ENCODE results near the gene ATG7. TPM values are rescaled to one million over a fixed set of nuclear protein-coding genes. Genes with fewer than 3 reads are reported as not detected.

The ATG7 gene
- total RNA-seq, 1 donor from 2014 or later, result 40.3 TPM

DNA sequence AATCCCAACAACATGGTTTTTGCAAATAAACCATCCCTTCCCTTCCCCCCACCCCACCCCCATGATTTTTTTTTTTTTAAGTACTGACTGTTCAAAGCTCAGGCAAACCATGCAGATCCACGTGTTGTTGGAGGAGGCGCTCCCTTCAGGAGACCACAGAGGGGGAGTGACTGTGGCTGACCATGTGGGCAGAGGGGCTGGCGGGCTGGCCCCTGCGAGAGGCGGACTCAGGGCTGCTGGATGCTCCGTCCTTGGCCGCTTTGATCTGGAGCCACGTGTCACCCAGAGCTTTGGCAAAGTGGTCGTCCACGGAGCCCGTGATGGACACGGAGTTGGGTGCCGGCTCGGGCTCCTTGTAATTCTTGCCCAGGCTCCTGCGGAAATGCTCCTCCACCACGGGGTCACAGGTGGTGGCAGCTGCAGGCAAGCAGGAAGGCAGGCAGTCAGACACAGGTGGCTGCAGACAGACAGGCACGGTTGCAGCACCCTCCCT is 286.3 kb downstream of the ATG7 start:
- Mint-ChIP-seq H3K4me1 (peaks cover 44% of the 10 kb centered on the region), H3K27me3 (ENCODE audit: low read depth) (no peaks in the 10 kb centered on the region), H3K4me3 (no peak overlapping the region), H3K9me3 (no peaks in the 10 kb centered on the region), H3K36me3 (peaks cover 7% of the 10 kb centered on the region), H3K27ac (peak overlapping the region; percentile 70)
- TF ChIP-seq, protein P1, sequence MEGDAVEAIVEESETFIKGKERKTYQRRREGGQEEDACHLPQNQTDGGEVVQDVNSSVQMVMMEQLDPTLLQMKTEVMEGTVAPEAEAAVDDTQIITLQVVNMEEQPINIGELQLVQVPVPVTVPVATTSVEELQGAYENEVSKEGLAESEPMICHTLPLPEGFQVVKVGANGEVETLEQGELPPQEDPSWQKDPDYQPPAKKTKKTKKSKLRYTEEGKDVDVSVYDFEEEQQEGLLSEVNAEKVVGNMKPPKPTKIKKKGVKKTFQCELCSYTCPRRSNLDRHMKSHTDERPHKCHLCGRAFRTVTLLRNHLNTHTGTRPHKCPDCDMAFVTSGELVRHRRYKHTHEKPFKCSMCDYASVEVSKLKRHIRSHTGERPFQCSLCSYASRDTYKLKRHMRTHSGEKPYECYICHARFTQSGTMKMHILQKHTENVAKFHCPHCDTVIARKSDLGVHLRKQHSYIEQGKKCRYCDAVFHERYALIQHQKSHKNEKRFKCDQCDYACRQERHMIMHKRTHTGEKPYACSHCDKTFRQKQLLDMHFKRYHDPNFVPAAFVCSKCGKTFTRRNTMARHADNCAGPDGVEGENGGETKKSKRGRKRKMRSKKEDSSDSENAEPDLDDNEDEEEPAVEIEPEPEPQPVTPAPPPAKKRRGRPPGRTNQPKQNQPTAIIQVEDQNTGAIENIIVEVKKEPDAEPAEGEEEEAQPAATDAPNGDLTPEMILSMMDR (IDR thresholded peaks at IDR 0.05; ENCODE audit: unreplicated experiment), result no peak
- DNase-seq (ENCODE audit: low spot score in 2 of 2, unreplicated experiment in 2 of 2), result no peak

DNA sequence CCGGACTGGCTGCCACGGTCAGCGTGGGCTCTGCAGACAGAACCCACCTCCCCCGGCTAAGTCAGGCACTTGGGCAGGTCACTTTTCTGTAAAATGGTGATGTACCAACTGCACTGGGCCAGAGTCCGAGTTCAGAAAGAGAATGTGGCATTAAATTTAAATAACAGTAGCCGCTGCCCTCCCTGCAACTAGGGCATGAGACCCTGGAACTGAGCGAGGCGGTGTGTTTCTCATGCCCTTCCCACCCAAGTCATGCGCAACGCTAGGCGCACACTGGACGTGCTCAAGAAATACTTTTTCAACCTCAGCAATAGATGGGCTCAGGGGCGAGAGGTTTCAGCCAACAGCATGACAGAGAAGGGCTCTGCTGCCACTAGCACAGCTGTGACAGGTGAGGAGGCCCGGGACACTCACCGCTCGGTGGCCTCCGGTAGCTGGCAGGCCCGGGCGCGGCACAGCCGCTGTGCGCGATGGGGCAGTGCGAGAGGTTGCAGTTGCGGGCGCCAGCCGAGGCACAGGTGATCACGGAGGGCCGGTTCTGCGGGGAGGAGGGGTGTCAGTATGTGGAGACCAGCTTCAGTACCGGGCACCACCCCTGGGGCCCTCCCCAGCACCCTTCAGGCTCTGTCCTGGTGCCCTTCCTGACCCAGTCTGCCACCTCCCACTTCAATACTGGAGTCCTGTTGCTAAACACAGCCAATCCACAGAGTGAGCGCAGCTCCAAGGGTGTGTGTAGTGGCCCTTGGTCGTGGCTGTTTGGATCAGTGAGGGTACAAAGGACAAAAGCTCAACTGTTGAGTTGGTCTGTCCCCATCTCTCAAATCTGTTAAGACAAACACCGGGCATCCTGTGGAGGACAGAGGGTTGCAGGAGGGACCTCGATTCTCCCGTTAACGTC is 287.0 kb downstream of the ATG7 start:
- H3K9me3 Mint-ChIP-seq, result no peaks in the 10 kb centered on the region

DNA sequence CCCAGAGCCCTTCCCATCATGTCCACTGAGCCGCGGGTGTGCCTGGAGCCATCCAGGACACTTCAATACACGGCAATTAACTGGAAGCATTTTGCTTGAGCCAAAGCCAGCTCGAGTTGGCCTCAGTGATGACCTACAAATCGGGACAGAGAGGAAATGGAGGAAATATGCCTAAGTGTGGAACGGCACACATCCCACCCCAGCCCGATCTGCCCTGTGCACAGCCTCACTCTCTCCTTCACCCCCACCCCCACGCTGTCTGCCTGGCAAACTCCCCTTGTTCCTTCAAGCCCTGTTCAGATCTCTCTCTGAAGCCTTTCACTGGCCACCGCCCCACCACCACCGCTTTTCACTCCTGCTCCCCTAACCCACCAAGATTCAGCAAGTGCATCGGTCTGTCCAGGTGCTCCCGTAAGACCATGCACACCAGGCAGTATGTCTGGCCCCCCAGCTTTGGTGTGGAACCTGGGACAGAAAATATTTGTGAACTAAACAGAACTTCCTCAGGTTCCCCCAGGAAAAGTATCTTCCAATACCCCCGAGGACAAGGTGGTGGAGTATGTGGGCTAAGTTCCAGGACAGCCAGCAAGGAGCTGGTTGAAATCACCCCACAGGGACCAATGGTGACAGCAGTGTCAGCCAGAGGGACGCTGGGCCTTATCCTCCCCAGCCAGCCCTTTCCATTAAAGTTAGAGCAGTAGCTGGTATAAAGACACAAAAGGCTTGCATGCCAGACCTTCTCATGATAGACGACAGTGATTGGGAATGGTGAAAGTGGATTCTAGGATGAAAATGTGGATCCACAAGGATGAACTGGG is 287.8 kb downstream of the ATG7 start:
- H3K36me3 Mint-ChIP-seq, result peaks cover 11% of the 10 kb centered on the region
- H3K4me3 Mint-ChIP-seq, result no peak overlapping the region
- DNase-seq (ENCODE audit: low spot score in 2 of 2, unreplicated experiment in 2 of 2), result no peak
- H3K4me1 Mint-ChIP-seq, result peaks cover 47% of the 10 kb centered on the region
- no peaks in the 10 kb centered on the region for H3K27me3 Mint-ChIP-seq (ENCODE audit: low read depth)
- H3K9me3 Mint-ChIP-seq, result no peaks in the 10 kb centered on the region
- TF ChIP-seq, protein P1 (IDR thresholded peaks at IDR 0.05; ENCODE audit: unreplicated experiment), result no peak
- peak overlapping the region; percentile 28 for H3K27ac Mint-ChIP-seq

More for the DNA sequence above, 287.0 kb downstream of the ATG7 start:
- Mint-ChIP-seq H3K4me3 (no peak overlapping the region), H3K27me3 (ENCODE audit: low read depth) (no peaks in the 10 kb centered on the region), H3K4me1 (peaks cover 47% of the 10 kb centered on the region), H3K36me3 (peaks cover 11% of the 10 kb centered on the region), H3K27ac (no peak overlapping the region)
- TF ChIP-seq, protein P1 (IDR thresholded peaks at IDR 0.05; ENCODE audit: unreplicated experiment), result no peak
- DNase-seq (ENCODE audit: low spot score in 2 of 2, unreplicated experiment in 2 of 2), result no peak

GRCh38 chr3:11560746-11561145 is 288.5 kb downstream of the ATG7 start:
- H3K4me3 Mint-ChIP-seq, result no peak overlapping the region
- TF ChIP-seq, protein P1 (IDR thresholded peaks at IDR 0.05; ENCODE audit: unreplicated experiment), result no peak
- peaks cover 11% of the 10 kb centered on the region for H3K36me3 Mint-ChIP-seq
- no peaks in the 10 kb centered on the region for H3K27me3 Mint-ChIP-seq (ENCODE audit: low read depth)
- peaks cover 47% of the 10 kb centered on the region for H3K4me1 Mint-ChIP-seq
- no peak for DNase-seq (ENCODE audit: low spot score in 2 of 2, unreplicated experiment in 2 of 2)
- peak overlapping the region; percentile 28 for H3K27ac Mint-ChIP-seq
- H3K9me3 Mint-ChIP-seq, result no peaks in the 10 kb centered on the region

DNA sequence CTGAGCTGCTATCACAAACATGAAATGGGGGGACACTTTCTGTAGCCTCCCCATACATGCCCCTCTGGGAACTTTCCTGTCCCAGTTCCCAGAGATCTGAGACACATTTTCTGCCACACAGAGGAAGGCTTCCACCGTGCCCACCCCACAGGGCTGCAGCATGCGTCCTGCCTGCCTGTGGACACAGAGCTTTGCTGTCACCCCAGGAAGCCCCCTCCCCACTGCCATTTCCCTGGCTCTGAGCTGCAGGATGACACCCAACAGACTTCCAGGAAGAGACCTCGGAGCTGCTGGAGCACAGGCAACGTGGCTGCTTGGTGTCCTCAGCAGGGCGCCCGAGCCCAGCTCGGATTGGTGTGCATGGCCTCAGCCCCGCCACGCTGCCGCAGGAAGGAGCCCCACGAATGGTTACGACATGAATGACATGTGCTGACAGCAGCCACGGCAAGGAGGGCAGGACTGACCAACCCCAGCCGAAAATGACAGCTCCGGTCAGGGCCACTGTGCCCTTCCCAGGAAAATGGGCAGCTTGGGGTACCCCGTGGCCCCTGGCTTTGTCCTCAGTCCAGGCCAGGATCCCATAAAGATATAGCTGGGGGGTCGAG is 290.2 kb downstream of the ATG7 start:
- H3K4me1 Mint-ChIP-seq, result peaks cover 35% of the 10 kb centered on the region
- TF ChIP-seq, protein P1 (IDR thresholded peaks at IDR 0.05; ENCODE audit: unreplicated experiment), result no peak
- peak overlapping the region; percentile 47 for H3K27ac Mint-ChIP-seq
- H3K27me3 Mint-ChIP-seq (ENCODE audit: low read depth), result no peaks in the 10 kb centered on the region
- no peak overlapping the region for H3K4me3 Mint-ChIP-seq
- H3K36me3 Mint-ChIP-seq, result peaks cover 11% of the 10 kb centered on the region
- no peaks in the 10 kb centered on the region for H3K9me3 Mint-ChIP-seq
- no peak for DNase-seq (ENCODE audit: low spot score in 2 of 2, unreplicated experiment in 2 of 2)
